ENCODE results near the gene MYPN.

DNA sequence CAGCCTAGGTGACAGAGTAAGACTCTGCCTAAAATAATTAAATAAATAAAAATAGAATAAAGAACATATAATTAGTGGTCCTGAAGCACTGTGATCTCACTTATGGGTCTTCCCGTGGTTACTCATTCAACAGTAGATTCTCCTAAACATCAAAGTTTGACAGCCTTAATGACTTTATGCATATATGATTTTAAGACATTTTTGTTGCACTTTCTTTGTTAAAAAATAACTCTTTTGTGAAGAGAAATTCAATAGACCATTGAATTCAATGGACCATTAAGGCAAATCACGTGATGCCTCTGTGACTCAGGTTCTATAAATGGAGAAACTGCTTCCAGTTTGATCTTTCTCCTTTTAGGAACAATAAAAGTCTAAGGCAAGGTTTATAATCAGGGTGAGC is 63.0 kb downstream of the MYPN start:
- TF ChIP-seq POLR2A (IDR thresholded peaks at IDR 0.05; ENCODE audit: low read length) (no peak), GATA1 (IDR thresholded peaks at IDR 0.05; ENCODE audit: low read depth, low read length) (no peak)

All from erythroblast (primary cell).